D721Med (cell line): ENCODE results near the gene USP20.

Experiments
- DNase-seq: peaks from one replicate; pipeline ENCODE4 v3.0.0; 2011; ENCODE audit warnings: low spot score; ENCODE audit not compliant: insufficient read length
- FAIRE-seq: peaks from 2 replicates; lab custom pipeline; 2011; peaks lifted over from hg19 to GRCh38; lab: Jason Lieb, UNC
- CTCF ChIP-seq: IDR thresholded peaks from 2 replicates; pipeline ENCODE4 v1.5.1; 2012; ENCODE audit warnings: mild to moderate bottlenecking, control low read depth; ENCODE audit not compliant: insufficient read depth; ENCODE audit errors: missing control alignments

Gene USP20

DNA sequence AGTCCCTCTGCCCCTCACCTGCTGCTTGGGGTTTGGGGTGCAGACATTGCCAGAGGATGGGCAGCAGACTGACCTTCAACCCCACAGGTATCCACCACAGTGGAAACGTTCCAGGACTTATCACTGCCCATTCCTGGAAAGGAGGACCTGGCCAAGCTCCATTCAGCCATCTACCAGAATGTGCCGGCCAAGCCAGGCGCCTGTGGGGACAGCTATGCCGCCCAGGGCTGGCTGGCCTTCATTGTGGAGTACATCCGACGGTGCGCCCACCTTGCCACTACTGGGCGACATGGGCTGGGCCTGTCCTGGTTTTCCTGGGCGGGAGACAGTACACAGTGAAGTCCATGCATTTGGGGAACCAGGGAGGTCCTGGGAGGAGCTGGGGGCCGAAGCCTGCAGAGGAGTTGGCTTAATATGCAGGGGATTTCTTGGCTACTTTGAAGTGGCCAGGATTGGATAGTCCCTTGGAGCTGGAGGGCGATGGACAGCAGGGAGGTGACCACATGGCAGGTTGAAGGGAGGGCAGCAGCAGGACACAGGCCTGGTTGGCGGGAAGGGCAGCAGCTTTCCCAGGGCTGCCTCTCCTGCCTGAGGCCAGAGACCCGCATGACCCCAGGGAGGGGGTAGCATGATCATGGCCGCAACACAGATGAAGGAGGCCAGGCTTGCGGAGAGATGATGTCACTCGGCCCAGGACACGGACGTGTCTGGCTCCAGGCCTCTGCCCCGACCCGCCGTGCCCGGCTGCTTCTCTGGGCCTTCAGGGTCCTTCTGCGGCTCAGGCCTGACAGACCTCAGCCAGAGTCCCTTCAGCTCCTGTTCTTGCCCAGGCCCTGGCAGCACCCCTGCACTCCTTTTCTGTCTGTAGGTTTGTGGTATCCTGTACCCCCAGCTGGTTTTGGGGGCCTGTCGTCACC is 34.6 kb downstream of the USP20 start:
- TF ChIP-seq CTCF = no peak
- FAIRE-seq (no peak), DNase-seq (no peak)

DNA sequence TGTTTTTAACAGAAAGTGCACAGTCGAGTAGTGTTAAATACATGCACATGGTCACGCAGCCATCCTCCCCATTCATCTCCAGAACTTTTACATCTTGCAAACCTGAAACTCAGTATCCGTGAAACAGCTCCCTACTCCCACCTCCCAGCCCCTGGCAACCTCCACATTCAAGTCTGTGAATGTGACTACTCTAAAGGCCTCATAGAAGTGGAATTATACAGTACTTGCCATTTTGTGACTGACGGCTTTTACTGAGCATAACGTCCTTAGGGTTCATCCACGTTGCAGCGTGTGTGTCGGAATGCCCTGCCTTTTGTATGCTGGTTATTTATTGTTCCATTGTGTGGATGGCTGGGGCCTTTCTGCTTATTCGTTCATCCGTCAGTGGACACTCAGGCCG is 35.8 kb downstream of the USP20 start:
- no peak for FAIRE-seq
- no peak for DNase-seq
- no peak for TF ChIP-seq CTCF

GRCh38 chr9:129873563-129874190 is 38.4 kb downstream of the USP20 start:
- TF ChIP-seq CTCF = no peak
- DNase-seq = no peak
- no peak for FAIRE-seq

DNA sequence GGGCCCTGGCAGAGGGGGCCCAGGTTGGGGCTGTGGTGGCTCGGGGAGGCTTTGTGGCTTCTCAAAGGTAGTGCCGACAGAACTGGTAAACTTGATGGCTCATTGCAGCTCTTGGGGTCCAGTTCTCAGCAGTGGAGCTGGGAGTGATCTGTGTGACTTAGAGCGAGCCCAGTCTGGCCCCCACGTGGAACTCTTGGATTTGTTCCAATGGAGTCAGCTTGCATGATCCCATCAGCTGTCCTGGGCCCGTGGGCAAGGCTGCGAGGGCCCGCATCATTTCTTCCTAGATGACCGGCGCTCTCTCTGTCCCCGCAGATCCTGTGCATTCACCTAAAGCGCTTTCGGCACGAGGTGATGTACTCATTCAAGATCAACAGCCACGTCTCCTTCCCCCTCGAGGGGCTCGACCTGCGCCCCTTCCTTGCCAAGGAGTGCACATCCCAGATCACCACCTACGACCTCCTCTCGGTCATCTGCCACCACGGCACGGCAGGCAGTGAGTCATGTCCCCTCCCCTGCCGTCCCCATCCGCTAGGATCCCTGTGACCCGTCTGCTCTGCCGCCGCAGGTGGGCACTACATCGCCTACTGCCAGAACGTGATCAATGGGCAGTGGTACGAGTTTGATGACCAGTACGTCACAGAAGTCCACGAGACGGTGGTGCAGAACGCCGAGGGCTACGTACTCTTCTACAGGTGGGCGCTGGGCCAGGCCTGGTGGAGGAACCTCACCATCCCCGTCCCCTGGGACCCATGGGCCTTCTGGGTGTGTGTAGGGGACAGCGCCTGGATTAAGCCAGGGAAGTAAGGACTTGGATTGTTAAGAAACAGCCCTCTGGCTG is 39.2 kb downstream of the USP20 start:
- FAIRE-seq = no peak
- no peak for TF ChIP-seq CTCF
- DNase-seq = no peak

DNA sequence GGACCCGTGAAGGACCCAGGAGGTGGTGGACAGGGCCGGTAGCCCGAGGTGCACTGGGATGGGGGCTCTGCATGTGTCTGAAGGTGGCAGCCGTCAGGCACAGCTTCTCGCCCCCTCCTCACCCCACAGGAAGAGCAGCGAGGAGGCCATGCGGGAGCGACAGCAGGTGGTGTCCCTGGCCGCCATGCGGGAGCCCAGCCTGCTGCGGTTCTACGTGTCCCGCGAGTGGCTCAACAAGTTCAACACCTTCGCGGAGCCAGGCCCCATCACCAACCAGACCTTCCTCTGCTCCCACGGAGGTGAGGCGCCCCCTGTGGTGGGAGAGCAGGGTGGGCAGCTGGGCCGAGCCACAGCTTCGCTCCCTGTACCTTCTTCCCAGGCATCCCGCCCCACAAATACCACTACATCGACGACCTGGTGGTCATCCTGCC is 39.9 kb downstream of the USP20 start:
- no peak for DNase-seq

GRCh38 chr9:129875687-129876395 is 40.6 kb downstream of the USP20 start:
- DNase-seq (peak; percentile 51), FAIRE-seq (no peak)
- TF ChIP-seq CTCF = no peak

More for the DNA sequence above, 39.9 kb downstream of the USP20 start:
- no peak for TF ChIP-seq CTCF
- FAIRE-seq = no peak
